GM13977 (cell line): ENCODE measurements around the gene SVOPL.

ENCODE experiments used
- DNase-seq: peaks from one replicate; pipeline ENCODE4 v3.0.0; 2012; ENCODE audit warnings: low spot score
- CTCF ChIP-seq: IDR thresholded peaks from 2 replicates; pipeline ENCODE4 v1.5.1; 2012; ENCODE audit warnings: mild to moderate bottlenecking, control low read depth; ENCODE audit not compliant: insufficient read depth; ENCODE audit errors: extremely low read depth, missing control alignments
- in situ Hi-C: fragments of 300-500 bp; cut with MboI; formaldehyde crosslinking; loops from one replicate; pipeline ENCODE4 v1.12.0; 2022; ENCODE audit warnings: low sequenced_read_pairs, low pct_unique_long_range_greater_than_20kb, mixed read lengths, inconsistent platforms; ENCODE audit not compliant: unreplicated experiment

SVOPL gene

DNA sequence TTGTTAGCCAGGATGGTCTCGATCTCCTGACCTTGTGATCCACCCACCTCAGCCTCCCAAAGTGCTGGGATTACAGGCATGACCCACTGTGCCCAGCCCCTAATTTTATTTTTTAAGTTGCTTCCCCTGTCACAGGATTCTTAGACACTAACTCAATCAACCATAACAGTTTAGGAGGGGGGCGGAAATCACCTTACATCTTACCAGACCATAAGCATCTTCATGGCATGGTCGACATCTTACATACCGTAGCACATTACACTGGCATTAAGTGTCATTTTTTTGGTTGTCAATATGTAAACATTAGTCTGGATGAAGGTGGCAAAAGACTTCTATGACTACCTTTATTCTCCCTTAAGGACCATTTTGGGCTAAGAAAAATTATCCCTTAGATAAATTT is 145.5 kb downstream of the SVOPL start:
- TF ChIP-seq CTCF, result no peak
- DNase-seq, result no peak
- in situ Hi-C loops, result no loop called here

DNA sequence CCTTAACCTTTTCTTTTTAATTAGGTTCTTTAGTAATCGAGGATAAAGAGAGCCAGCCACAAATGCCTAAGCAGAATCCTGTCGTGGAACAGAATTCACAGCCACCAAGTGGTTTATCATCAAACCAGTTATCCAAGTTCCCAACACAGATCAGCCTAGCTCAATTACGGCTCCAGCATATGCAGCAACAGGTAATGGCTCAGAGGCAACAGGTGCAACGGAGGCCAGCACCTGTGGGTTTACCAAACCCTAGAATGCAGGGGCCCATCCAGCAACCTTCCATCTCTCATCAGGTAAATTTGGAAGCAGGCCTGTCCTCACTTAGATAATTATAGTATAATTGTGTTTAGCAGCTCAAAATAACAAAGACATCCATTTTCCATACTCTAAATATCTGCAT is 146.5 kb downstream of the SVOPL start:
- in situ Hi-C loops, result no loop called here
- no peak for DNase-seq
- TF ChIP-seq CTCF, result no peak

- TF ChIP-seq CTCF, result no peak
- DNase-seq, result no peak
- in situ Hi-C loops, result no loop called here
Observed at GRCh38 chr7:138553805-138554204, 147.4 kb downstream of the SVOPL start.

DNA sequence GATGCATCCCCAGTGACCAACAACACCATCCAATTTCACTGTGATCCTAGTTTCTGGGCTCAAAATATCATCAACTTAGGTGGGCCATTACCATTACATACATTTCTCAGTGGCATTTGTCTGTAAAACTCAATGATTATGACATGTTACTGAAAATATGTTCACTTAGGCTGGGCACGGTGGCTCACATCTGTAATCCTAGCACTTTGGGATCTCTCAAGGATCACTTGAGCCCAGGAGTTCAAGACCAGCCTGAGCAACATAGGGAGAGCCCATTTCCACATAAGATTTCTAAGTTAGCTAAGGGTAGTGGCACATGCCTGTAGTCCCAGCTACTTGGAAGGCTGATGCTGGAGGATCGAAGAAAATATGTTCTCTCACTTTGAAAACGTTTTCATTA is 150.1 kb downstream of the SVOPL start:
- DNase-seq, result no peak
- TF ChIP-seq CTCF, result no peak
- in situ Hi-C loops, result no loop called here

- in situ Hi-C loops, result no loop called here
- no peak for DNase-seq
- no peak for TF ChIP-seq CTCF
Observed at GRCh38 chr7:138550337-138550736, 150.8 kb downstream of the SVOPL start.

DNA sequence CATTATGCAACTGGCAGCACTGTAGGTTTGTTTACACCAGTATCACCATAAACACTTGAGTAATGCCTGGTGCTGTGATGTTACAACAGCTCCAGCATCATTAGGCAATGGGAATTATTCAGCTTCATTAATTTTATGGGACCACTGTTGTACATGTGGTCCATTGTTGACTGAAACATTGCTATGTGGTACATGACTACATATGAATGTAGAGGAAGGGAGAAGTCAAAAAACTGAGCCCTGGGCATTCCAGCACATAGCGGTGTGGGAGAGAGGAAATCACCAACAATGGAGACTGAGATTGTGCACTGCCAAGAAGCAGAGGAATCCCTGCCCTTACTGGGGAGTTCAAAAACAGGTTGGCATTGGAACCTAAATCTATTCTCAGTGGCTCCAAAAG is 152.1 kb downstream of the SVOPL start:
- DNase-seq, result no peak
- in situ Hi-C loops, result no loop called here
- no peak for TF ChIP-seq CTCF

GRCh38 chr7:138546829-138547228 is 154.3 kb downstream of the SVOPL start:
- TF ChIP-seq CTCF, result no peak
- in situ Hi-C loops, result no loop called here
- no peak for DNase-seq
